SH-SY5Y (cell line): ENCODE measurements around the gene DNAJC6.

Source experiments
- GATA2 ChIP-seq: IDR thresholded peaks from 2 replicates; pipeline ENCODE4 v1.6.1; 2011; ENCODE audit warnings: mild to moderate bottlenecking, low read depth, low read length
- GATA3 ChIP-seq: IDR thresholded peaks from 2 replicates; pipeline ENCODE4 v1.6.1; 2011; ENCODE audit warnings: low read depth, mild to moderate bottlenecking, low read length, moderate library complexity

DNA sequence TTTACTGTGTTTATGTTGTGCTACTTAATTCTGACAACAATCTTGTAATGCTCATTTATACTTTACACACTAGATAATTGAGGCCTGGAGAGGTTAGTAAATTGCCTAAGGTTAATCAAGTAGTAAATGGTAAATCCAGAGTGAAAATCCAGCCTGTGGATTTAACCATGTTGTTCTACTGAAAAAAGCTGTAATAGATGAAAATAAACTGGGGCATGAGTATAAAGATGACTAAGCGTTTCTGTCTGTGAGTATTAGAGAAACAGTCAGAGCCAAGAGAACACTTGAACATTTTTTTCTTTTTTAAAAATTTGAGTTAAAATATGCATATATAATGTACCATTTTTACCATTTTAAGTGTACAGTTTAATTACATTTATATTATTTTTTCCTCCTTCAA is 63.2 kb downstream of the DNAJC6 start:
- TF ChIP-seq GATA2 (no peak), GATA3 (no peak)
